Psoas muscle (tissue), 8 donors: ENCODE data around the gene SH3RF2. TPM values are rescaled to one million over a fixed set of nuclear protein-coding genes. Genes with fewer than 3 reads are reported as not detected.

Experiments used
- ATAC-seq, 4 donors: fragments of 200-7000 bp; cut with Tn5 transposase; one replicate each; pipeline ENCODE4 v1.9.1; 2020; ENCODE audit warnings: moderate library complexity in 3 of 4, mild to moderate bottlenecking in 2 of 4
- DNase-seq, 2 donors: peaks; one replicate each; pipeline ENCODE4 v3.0.0-alpha.2; 2020
- H3K27ac ChIP-seq: fragments of 200-600 bp; one replicate; pipeline ENCODE4 v1.8.0; 2022
- H3K27me3 ChIP-seq, 3 donors: fragments of 200-600 bp in 1 of 3; one replicate each; pipeline versions ENCODE4 v1.6.1 to v1.8.0; 2013 to 2022; ENCODE audit warnings: low read length in 2 of 3, mild to moderate bottlenecking in 2 of 3, moderate library complexity in 1 of 3; ENCODE audit not compliant: insufficient read depth in 3 of 3
- H3K36me3 ChIP-seq, 2 donors: fragments of 200-600 bp in 1 of 2; one replicate each; pipeline versions ENCODE4 v1.6.1 to v1.8.0; 2013 to 2022; ENCODE audit warnings: low read depth in 1 of 2, mild to moderate bottlenecking in 1 of 2, moderate library complexity in 1 of 2; ENCODE audit not compliant: insufficient read depth in 1 of 2
- H3K4me1 ChIP-seq: fragments of 200-600 bp; one replicate; pipeline ENCODE4 v1.8.0; 2022
- H3K4me3 ChIP-seq: fragments of 200-600 bp; one replicate; pipeline ENCODE4 v1.8.0; 2022; ENCODE audit warnings: mild to moderate bottlenecking
- H3K9me3 ChIP-seq: fragments of 200-600 bp; one replicate; pipeline ENCODE4 v1.8.0; 2022
- WGBS, 3 donors: extraction: QIAGEN DNeasy Blood & Tissue Kit; methylation state at CpG; one replicate each; pipeline versions ENCODE4 v1.1.6 to v1.1.7; 2013; 5-methylcytosine and 5-hydroxymethylcytosine counted together
- intact Hi-C, 2 donors: fragments of 100-400 bp; cut with DNase I; formaldehyde crosslinking; loops; one replicate each; pipeline versions ENCODE4 v1.11.0 to v1.14.2; 2022
- polyA plus RNA-seq, 3 donors: library from polyadenylated mRNA; stranded (reverse); fragments of 200-250 nt; gene quantifications; one replicate each; pipeline ENCODE4 v1.2.3, GENCODE V29; 2013
- total RNA-seq, 4 donors: library from RNA; stranded (reverse); fragmentation: NEBNext Ultra II Directional in 2 of 4; extraction: Animal tissue kit (Norgen Biotek cat#: 25700) in 2 of 4; gene quantifications; one replicate each; pipeline versions ENCODE4 v1.2.1 to v1.2.4, GENCODE V29; 2021 to 2023
- TF ChIP-seq, protein P1 (sequence below): fragments of 200-600 bp; IDR thresholded peaks from one replicate; pipeline ENCODE4 v1.8.0; 2022; ENCODE audit warnings: antibody characterized with exemption
- donor health status: healthy with polysubstance abuse.
- donor health status: DM: no; HTN: no; CAD: no; lungs with moderate emphysema.
- donor health status: Bipolar disorder and iron deficiency.
- donor health status: healthy.
- donor health status: DM: yes; HTN: yes; CAD: no.
- donor health status: DM: no; HTN: no; CAD: no.
- donor health status: DM: no; HTN: no; CAD: no.
- donor health status: DM: yes; HTN: yes; CAD: no.

SH3RF2 gene
- total and polyA plus RNA-seq, 7 donors: 1.1 to 64.1 (median 24.3) TPM

DNA sequence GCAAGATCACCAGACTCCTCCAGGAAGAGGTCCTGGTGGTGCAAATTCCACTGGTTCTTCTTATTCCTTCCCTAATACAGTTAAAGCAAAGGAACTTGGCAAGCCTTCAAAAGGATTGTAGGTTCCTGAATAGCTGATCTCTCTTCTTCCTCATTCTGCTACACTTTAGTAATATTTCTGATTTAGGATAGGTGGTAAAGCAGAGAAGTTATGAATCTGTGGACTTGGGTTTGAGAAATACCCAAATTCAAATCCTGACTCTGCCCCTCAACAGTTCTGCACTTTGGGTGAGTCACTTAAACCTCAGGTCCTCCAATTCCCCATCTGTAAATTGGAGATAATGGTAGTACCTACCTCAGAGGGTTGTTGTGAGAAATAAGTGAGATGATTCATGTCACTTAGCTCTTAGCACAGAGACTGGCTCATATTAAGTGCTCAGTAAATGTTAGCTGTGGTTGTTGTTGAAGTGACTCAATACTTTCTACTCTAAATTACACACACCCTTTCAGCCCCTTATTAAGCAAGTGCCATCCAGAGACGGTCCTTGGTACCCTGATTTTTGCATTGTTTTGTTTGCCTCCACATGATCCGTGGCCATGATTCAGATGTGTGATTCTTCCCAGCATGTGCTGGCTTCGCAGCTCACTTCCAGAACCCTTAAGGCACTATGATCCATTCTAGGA lies 5.2 kb downstream of the SH3RF2 start:
- TF ChIP-seq, protein P1, sequence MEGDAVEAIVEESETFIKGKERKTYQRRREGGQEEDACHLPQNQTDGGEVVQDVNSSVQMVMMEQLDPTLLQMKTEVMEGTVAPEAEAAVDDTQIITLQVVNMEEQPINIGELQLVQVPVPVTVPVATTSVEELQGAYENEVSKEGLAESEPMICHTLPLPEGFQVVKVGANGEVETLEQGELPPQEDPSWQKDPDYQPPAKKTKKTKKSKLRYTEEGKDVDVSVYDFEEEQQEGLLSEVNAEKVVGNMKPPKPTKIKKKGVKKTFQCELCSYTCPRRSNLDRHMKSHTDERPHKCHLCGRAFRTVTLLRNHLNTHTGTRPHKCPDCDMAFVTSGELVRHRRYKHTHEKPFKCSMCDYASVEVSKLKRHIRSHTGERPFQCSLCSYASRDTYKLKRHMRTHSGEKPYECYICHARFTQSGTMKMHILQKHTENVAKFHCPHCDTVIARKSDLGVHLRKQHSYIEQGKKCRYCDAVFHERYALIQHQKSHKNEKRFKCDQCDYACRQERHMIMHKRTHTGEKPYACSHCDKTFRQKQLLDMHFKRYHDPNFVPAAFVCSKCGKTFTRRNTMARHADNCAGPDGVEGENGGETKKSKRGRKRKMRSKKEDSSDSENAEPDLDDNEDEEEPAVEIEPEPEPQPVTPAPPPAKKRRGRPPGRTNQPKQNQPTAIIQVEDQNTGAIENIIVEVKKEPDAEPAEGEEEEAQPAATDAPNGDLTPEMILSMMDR: no peak
- Histone ChIP-seq H3K9me3 (no peaks in the 10 kb centered on the region), H3K4me3 (peak overlapping the region; percentile 64), H3K36me3 (no peaks in the 10 kb centered on the region), H3K27me3 (no peaks in the 10 kb centered on the region), H3K4me1 (peaks cover 25% of the 10 kb centered on the region), H3K27ac (peak overlapping the region; percentile 53)
- DNase-seq (no peak), ATAC-seq (no peak)
- intact Hi-C loops: loop anchor here (5.0 kb wide), 2 partner anchors 41 to 106 kb away; no protein-coding TSS in a partner anchor
- 69 to 89% (median 87%) methylated on average over 3 of the region's 3 CpGs for WGBS, 3 donors

DNA sequence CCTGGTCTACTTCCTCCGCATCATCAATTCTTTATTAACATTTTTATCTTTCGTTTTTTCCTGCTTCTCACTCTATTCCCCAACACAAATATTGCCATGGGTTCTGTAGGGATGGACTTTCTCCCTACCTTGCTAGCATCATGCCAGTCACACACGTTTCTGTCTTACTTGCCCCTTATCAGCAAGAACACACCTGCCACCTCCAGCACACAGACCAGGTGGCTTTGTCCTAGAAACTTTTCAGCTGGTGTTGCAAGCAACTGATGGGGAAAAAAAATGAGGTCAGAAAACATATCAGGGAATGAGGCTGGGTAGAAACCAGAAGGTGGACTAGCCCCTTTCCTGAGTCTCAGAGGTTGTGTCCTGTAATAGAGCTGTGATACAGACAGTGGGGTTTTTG lies 5.8 kb downstream of the SH3RF2 start:
- TF ChIP-seq, protein P1: no peak
- no peak for ATAC-seq
- Histone ChIP-seq H3K36me3 (no peaks in the 10 kb centered on the region), H3K27me3 (no peaks in the 10 kb centered on the region), H3K9me3 (no peaks in the 10 kb centered on the region), H3K4me1 (peaks cover 30% of the 10 kb centered on the region), H3K27ac (peak overlapping the region; percentile 53), H3K4me3 (peak overlapping the region; percentile 64)
- intact Hi-C loops: loop anchor here (5.0 kb wide), 2 partner anchors 40 to 105 kb away; no protein-coding TSS in a partner anchor
- DNase-seq: no peak
- 69 to 73% (median 70%) methylated on average over 3 of the region's 3 CpGs for WGBS, 3 donors

DNA sequence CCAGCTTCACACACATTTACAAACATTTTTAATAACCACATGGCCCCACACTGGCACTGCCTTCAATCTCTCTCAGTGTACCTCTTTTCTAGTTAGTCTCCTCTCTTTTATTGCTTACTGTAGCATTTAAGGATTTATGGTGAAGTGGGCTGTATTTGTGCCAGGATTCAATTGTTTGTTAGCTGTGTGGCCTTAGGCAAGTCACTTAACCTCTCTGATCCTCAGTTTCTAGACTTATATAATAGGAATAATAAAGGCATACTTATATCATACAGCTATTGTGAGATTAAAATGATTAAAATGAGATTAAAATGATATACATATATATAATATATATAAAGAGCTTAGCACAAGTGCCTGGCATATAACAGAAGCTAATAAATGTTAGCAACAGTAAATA lies 6.4 kb downstream of the SH3RF2 start:
- H3K36me3 ChIP-seq: no peaks in the 10 kb centered on the region
- no peaks in the 10 kb centered on the region for H3K9me3 ChIP-seq
- no peaks in the 10 kb centered on the region for H3K27me3 ChIP-seq
- H3K4me1 ChIP-seq: peaks cover 32% of the 10 kb centered on the region
- peak overlapping the region; percentile 53 for H3K27ac ChIP-seq
- no peak for ATAC-seq
- intact Hi-C loops: loop anchor here (5.0 kb wide), 2 partner anchors 40 to 105 kb away; no protein-coding TSS in a partner anchor
- TF ChIP-seq, protein P1: no peak
- H3K4me3 ChIP-seq: no peak overlapping the region
- DNase-seq: no peak

DNA sequence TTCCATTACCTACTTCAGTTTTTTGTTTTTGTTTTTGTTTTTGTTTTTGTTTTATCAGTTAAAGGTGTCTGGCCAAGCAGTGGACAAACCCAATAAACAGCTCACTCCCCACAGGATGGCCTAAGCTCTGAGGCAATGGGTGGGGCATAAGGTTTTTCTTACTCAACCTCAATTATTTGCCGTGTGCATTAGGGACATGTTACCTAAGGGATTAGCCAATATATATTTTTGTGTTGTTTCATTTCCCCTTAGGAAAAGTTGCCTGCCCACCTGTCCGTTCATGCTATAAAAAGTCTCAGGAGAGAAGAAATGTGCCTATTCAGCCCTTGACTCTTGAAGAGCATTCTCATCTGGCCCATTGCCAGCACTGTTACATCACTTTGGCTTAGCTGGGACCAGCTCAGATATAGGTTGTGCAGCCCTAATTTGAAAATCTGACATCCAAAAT lies 7.3 kb downstream of the SH3RF2 start:
- H3K9me3 ChIP-seq: no peaks in the 10 kb centered on the region
- WGBS, 3 donors: 14 to 42% (median 20%) methylated on average over 2 of the region's 2 CpGs
- peaks cover 37% of the 10 kb centered on the region for H3K4me1 ChIP-seq
- no peaks in the 10 kb centered on the region for H3K27me3 ChIP-seq
- DNase-seq: no peak
- intact Hi-C loops: loop anchor here (5.0 kb wide), 2 partner anchors 39 to 104 kb away; no protein-coding TSS in a partner anchor
- TF ChIP-seq, protein P1: no peak
- H3K36me3 ChIP-seq: no peaks in the 10 kb centered on the region
- H3K4me3 ChIP-seq: no peak overlapping the region
- ATAC-seq: peak in 1 of 4 donors; percentile 13
- peak overlapping the region; percentile 53 for H3K27ac ChIP-seq
